ENCODE data around the gene BACH2. TPM values are rescaled to one million over a fixed set of nuclear protein-coding genes. Genes with fewer than 3 reads are reported as not detected.

The BACH2 gene
- total and polyA plus RNA-seq, 8 donors = 0.19 to 10.8 (median 1.4) TPM; not detected in 1

DNA sequence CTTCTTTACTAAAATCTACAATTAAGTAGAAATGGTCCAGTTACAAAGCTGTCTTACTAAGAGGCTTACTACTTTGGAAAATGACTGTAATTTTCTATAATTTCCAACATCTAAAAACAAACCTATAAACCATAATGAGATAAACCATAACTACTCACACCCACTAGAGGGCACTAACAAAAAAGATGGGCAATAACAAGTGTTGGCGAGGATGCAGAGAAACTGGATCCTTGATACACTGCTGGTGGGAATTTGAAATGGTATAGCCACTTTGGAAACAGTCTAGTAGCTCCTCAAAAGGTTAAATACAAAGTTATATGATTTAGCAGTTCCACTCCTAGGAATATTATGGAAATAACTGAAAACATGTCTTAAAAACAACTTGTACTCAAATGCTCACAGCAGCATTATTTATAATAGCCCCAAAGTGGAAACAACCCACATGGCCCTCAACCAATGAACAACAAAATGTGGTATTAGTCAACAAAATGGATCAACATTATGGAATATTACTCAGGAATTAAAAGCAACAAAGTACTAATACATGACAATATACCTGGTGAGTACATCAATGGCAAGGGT is 351.7 kb downstream of the BACH2 start:
- H3K36me3 ChIP-seq = no peaks in the 10 kb centered on the region
- intact Hi-C loops (cut with DNase I; ENCODE audit: low total_unique reads) = no loop called here
- no peak for DNase-seq
- no peak overlapping the region for H3K4me3 ChIP-seq
- no peak for TF ChIP-seq CTCF (IDR thresholded peaks at IDR 0.05)
- no peak for TF ChIP-seq POLR2AphosphoS5 (IDR thresholded peaks at IDR 0.05)
- no peaks in the 10 kb centered on the region for H3K27me3 ChIP-seq
- WGBS, 5 donors = 85 to 93% (median 89%) methylated on average over 1 of the region's 1 CpG
- H3K27ac ChIP-seq = no peak overlapping the region
- H3K9me3 ChIP-seq = no peaks in the 10 kb centered on the region
- H3K4me1 ChIP-seq = peaks cover 0 to 29% (median 15%) of the 10 kb centered on the region in 4 donors

DNA sequence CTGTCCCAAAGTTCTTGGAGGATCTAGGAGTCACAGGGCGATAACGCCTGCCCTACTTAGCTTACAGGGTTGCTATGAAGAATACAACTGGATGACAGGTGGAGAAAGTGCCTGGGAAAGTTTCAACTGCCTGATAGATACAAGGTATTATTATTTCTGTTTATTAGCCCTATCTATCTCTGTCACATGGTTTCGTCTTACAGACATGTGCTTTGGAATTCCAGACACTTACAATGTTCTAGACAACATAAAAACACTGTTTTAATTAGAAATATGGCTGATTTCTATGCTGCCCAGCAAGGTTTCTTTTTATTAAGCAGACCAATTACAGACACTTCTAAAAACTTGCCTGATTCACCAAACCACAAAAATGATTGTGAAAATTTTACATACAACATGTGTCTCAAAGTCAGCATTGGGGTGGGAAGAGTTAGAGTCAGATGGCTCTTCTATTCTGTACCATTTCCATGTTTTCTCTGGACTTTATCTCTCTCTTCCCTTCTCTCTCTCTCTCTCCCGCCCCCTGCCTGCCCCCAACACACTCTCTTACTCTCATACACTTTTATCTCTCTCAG is 352.4 kb downstream of the BACH2 start:
- no peak overlapping the region for H3K27ac ChIP-seq
- peaks cover 0 to 29% (median 15%) of the 10 kb centered on the region in 4 donors for H3K4me1 ChIP-seq
- no peak overlapping the region for H3K4me3 ChIP-seq
- H3K27me3 ChIP-seq = no peaks in the 10 kb centered on the region
- WGBS, 5 donors = 88 to 95% (median 91%) methylated on average over 4 of the region's 4 CpGs
- H3K36me3 ChIP-seq = no peaks in the 10 kb centered on the region
- intact Hi-C loops (cut with DNase I; ENCODE audit: low total_unique reads) = no loop called here
- H3K9me3 ChIP-seq = no peaks in the 10 kb centered on the region
- TF ChIP-seq EP300 (IDR thresholded peaks at IDR 0.05) (no peak), POLR2A (IDR thresholded peaks at IDR 0.05) (no peak), CTCF (IDR thresholded peaks at IDR 0.05) (no peak)
- no peak for DNase-seq

GRCh38 chr6:89942601-89943000 is 354.0 kb downstream of the BACH2 start:
- no peaks in the 10 kb centered on the region for H3K36me3 ChIP-seq
- H3K27ac ChIP-seq = no peak overlapping the region
- intact Hi-C loops (cut with DNase I; ENCODE audit: low total_unique reads) = no loop called here
- 86 to 94% (median 91%) methylated on average over 7 to 8 of the region's 8 CpGs for WGBS, 5 donors
- no peak overlapping the region for H3K4me3 ChIP-seq
- H3K9me3 ChIP-seq = no peaks in the 10 kb centered on the region
- no peak for TF ChIP-seq CTCF (IDR thresholded peaks at IDR 0.05)
- TF ChIP-seq POLR2AphosphoS5 (IDR thresholded peaks at IDR 0.05) = no peak
- no peak for TF ChIP-seq EP300 (IDR thresholded peaks at IDR 0.05)
- TF ChIP-seq POLR2A (IDR thresholded peaks at IDR 0.05) = no peak
- H3K4me1 ChIP-seq = peaks cover 0 to 29% (median 15%) of the 10 kb centered on the region in 4 donors
- no peak for DNase-seq
- H3K27me3 ChIP-seq = no peaks in the 10 kb centered on the region

- TF ChIP-seq POLR2AphosphoS5 (IDR thresholded peaks at IDR 0.05) = no peak
- TF ChIP-seq CTCF (IDR thresholded peaks at IDR 0.05) = no peak
- TF ChIP-seq POLR2A (IDR thresholded peaks at IDR 0.05) = no peak
- no peak for TF ChIP-seq EP300 (IDR thresholded peaks at IDR 0.05)
- DNase-seq = no peak
- Histone ChIP-seq H3K27me3 (no peaks in the 10 kb centered on the region), H3K4me3 (no peak overlapping the region), H3K36me3 (no peaks in the 10 kb centered on the region), H3K4me1 (peaks cover 0 to 29% (median 15%) of the 10 kb centered on the region in 4 donors), H3K9me3 (no peaks in the 10 kb centered on the region), H3K27ac (no peak overlapping the region)
- intact Hi-C loops (cut with DNase I; ENCODE audit: low total_unique reads) = no loop called here
- WGBS, 5 donors = 90 to 94% (median 91%) methylated on average over 6 of the region's 6 CpGs
Measured at GRCh38 chr6:89941763-89942497, 354.7 kb downstream of the BACH2 start.

All from stomach (tissue), 9 donors.